Superior temporal gyrus (tissue), 1 donor: ENCODE measurements around the gene UQCC5.

Source experiments
- DNase-seq: peaks from one replicate; pipeline ENCODE4 v3.0.0-alpha.2; 2016; ENCODE audit errors: extremely low spot score

UQCC5 gene

GRCh38 chr3:52534281-52535183, 1.9 kb upstream of the UQCC5 start:
- no peak for DNase-seq

- DNase-seq = no peak
Measured at GRCh38 chr3:52535411-52536111, 844 bp upstream of the UQCC5 start.

- no peak for DNase-seq
Measured at GRCh38 chr3:52536112-52536368, 365 bp upstream of the UQCC5 start.

- DNase-seq = no peak
Measured at GRCh38 chr3:52537165-52537620, 788 bp downstream of the UQCC5 start.

- no peak for DNase-seq
Measured at GRCh38 chr3:52537726-52538421, 1.5 kb downstream of the UQCC5 start.

- no peak for DNase-seq
Measured at GRCh38 chr3:52539010-52539653, 2.7 kb downstream of the UQCC5 start.

GRCh38 chr3:52541050-52541449, 4.6 kb downstream of the UQCC5 start:
- DNase-seq = no peak

- no peak for DNase-seq
Measured at GRCh38 chr3:52544937-52545336, 8.5 kb downstream of the UQCC5 start.

- no peak for DNase-seq
Measured at GRCh38 chr3:52546111-52546901, 9.9 kb downstream of the UQCC5 start.

- no peak for DNase-seq
Measured at GRCh38 chr3:52547143-52547542, 10.7 kb downstream of the UQCC5 start.

GRCh38 chr3:52551118-52551517, 14.7 kb downstream of the UQCC5 start:
- no peak for DNase-seq

GRCh38 chr3:52552089-52552488, 15.7 kb downstream of the UQCC5 start:
- DNase-seq = no peak

- no peak for DNase-seq
Measured at GRCh38 chr3:52554026-52554755, 17.8 kb downstream of the UQCC5 start.

- no peak for DNase-seq
Measured at GRCh38 chr3:52555056-52555455, 18.7 kb downstream of the UQCC5 start.

- no peak for DNase-seq
Measured at GRCh38 chr3:52557011-52557960, 20.9 kb downstream of the UQCC5 start.

- DNase-seq = no peak
Measured at GRCh38 chr3:52558436-52558835, 22.0 kb downstream of the UQCC5 start.

GRCh38 chr3:52561028-52561747, 24.8 kb downstream of the UQCC5 start:
- no peak for DNase-seq

- DNase-seq = no peak
Measured at GRCh38 chr3:52563984-52564383, 27.6 kb downstream of the UQCC5 start.

GRCh38 chr3:52568069-52568468, 31.7 kb downstream of the UQCC5 start:
- DNase-seq = no peak
